Activated CD4-positive, alpha-beta T cell treated with anti-CD3 and anti-CD28 coated beads, Interleukin-2, amount 10 ng/mL, durations not matched to agents 7 days and 5 days (primary cell): ENCODE data around the gene TCTN1. TPM values are rescaled to one million over a fixed set of nuclear protein-coding genes. Genes with fewer than 3 reads are reported as not detected.
"Not testable (repeated sequence)": the region's sequence is repeated elsewhere in the genome, so short reads cannot be mapped to it uniquely, and the experiment has no call there.

ENCODE experiments used
- CTCF ChIA-PET: fragments of 350-600 bp; sonication (Branson Sonifier 250); formaldehyde crosslinking; loops from one replicate; lab custom pipeline; 2021; ENCODE audit warnings: antibody characterized with exemption; lab: Charles Lee
- POLR2A ChIA-PET: fragments of 350-600 bp; sonication (Branson Sonifier 250); formaldehyde crosslinking; loops from one replicate; lab custom pipeline; 2021; ENCODE audit warnings: antibody characterized with exemption; lab: Charles Lee
- DNase-seq: peaks from one replicate; pipeline ENCODE4 v3.0.0-alpha.2; 2020
- H3K27ac Mint-ChIP-seq: one replicate; pipeline ENCODE4 v1.8.0; 2021; ENCODE audit warnings: mild to moderate bottlenecking, moderate library complexity, mixed read lengths
- H3K27me3 Mint-ChIP-seq: one replicate; pipeline ENCODE4 v1.8.0; 2021; ENCODE audit warnings: mixed read lengths
- H3K36me3 Mint-ChIP-seq: one replicate; pipeline ENCODE4 v1.8.0; 2021; ENCODE audit warnings: low read depth, mixed read lengths
- H3K4me1 Mint-ChIP-seq: one replicate; pipeline ENCODE4 v1.8.0; 2021; ENCODE audit warnings: mixed read lengths
- H3K4me3 Mint-ChIP-seq: one replicate; pipeline ENCODE4 v1.8.0; 2021; ENCODE audit warnings: mild to moderate bottlenecking, moderate library complexity, mixed read lengths
- H3K9me3 Mint-ChIP-seq: one replicate; pipeline ENCODE4 v1.8.0; 2021; ENCODE audit warnings: mixed read lengths
- total RNA-seq, 2 experiments: library from RNA; stranded (reverse); gene quantifications; one replicate each; pipeline ENCODE4 v1.2.3, GENCODE V29; 2021

The TCTN1 gene
- total RNA-seq, 2 experiments from 2014 or later = 4.3 to 5.2 TPM

DNA sequence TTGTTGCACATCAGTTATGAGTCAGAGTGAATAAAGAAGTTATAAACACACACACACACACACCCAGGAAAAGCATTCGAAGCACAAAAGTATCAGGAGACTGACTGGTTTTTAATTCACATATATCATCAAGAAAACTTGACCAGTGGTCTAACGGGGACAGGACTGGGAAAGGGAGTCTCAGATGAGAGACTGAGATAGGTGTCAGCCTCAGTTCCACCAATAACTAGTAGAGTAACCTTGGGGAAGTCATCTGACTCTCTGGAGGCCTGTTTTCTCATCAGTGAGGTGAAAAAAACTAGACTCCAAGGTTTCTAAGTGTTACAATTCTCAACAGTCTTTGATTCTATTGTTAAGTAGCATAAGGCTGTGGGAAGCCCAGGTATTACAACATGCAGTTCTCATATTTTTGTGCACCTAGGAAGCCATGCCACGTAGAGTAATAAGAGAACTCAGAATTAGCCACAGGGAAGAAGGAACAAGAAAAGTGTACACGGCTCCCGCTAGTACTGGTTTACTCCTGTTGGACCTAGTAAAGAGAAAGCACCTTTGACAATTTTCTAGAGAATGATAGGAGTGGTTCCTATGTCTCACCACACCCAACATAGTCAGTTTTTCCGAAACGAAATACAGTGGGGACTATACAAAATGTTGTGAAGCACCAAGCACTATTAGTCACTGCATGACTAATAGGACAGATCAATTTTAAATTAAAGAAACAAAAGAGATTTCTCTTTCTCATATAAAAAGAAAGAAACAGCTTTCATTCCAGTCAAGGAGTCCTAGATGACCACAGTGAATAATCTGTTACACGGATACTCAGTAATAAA, 35.9 kb upstream of the TCTN1 start:
- H3K9me3 Mint-ChIP-seq = peaks cover 2% of the 10 kb centered on the region
- POLR2A ChIA-PET = no interaction called here
- H3K4me1 Mint-ChIP-seq = peaks cover 65% of the 10 kb centered on the region
- H3K4me3 Mint-ChIP-seq = peak overlapping the region; percentile 92
- CTCF ChIA-PET = interaction anchor here (0.7 to 2.8 kb wide), 5 partner anchors 9 to 128 kb away, joined by 3 to 9 read pairs (median 3); partner anchors contain the start of genes ARPC3, FAM216A and GPN3
- no peaks in the 10 kb centered on the region for H3K27me3 Mint-ChIP-seq
- peaks cover 36% of the 10 kb centered on the region for H3K36me3 Mint-ChIP-seq
- DNase-seq = peak; percentile 55
- peak overlapping the region; percentile 94 for H3K27ac Mint-ChIP-seq

DNA sequence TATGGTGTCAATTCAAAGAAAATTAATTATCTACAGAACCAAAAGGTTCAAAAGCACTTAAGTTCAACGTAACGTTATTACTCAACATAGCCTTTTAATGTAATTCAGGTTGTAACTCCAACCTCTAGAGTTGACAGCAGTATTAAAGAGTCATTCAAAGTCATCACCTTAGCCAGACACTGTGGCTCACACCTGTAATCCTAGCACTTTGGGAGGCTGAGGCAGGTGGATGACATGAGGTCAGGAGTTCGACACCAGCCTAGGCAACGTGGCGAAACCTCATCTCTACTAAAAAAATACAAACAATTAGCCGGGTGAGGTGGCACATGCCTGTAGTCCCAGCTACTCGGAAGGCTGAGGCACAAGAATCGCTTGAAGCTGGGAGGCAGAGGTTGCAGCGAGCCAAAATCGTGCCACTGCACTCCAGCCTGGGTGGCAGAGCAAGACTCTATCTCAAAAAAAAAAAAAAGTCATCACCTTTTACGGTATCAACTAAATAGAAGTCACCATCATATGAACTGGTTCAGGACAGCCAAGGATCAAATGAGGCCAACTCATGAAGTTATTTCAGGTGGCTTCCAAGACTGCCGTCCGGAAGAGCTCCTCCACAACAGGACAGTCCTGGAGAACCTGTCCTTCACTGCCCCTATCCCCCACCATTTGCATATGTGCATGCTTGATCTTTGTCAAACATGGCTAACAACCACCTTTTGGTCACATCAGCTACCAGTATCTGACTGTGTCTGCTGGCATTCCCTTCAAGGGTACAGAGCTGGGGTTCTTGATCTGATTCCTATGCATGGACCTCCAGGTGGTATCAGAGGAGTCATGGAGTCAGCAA, 35.0 kb upstream of the TCTN1 start:
- Mint-ChIP-seq H3K9me3 (no peaks in the 10 kb centered on the region), H3K4me1 (peaks cover 72% of the 10 kb centered on the region), H3K4me3 (peak overlapping the region; percentile 92), H3K36me3 (peaks cover 32% of the 10 kb centered on the region), H3K27ac (peak overlapping the region; percentile 94), H3K27me3 (no peaks in the 10 kb centered on the region)
- DNase-seq = no peak
- ChIA-PET CTCF (interaction anchor here (0.6 to 2.8 kb wide), 7 partner anchors 10 to 129 kb away, joined by 3 to 9 read pairs (median 3); partner anchors contain the start of genes ARPC3, FAM216A and GPN3), POLR2A (no interaction called here)

DNA sequence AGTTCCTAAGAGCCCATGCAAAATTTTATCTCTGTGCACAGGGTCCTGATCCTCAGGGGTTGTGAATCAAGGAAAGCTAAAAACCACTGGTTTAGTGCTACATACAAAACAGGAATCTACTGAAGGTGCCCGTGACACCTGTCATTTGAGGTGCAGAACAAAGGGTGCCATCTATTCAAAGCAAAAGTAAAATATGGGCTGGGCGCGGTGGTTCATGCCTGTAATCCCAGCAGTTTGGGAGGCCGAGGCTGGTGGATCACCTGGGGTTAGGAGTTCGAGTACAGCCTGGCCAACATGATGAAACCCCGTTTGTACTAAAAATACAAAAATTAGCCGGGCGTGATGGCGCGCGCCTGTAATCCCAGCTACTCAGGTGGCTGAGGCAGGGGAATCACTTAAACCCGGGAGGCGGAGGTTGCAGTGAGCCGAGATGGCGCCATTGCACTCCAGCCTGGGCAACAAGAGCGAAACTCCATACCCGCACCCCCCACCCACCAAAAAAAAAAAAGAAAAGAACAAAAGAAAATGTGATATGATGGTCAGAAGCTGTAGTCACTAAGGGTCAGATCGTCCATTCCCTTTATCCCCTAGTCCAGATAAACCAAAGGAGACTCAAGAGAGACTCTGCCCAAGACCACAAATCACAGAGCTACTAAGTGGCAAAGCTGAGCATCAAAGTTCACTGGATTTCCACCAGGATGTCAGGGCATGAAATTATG, 34.2 kb upstream of the TCTN1 start:
- no peaks in the 10 kb centered on the region for H3K27me3 Mint-ChIP-seq
- DNase-seq = peak; percentile 22
- peaks cover 32% of the 10 kb centered on the region for H3K36me3 Mint-ChIP-seq
- H3K4me1 Mint-ChIP-seq = peaks cover 80% of the 10 kb centered on the region
- ChIA-PET POLR2A (interaction anchor here (0.6 kb wide), 1 partner anchor 130 kb away, joined by 3 read pairs; the partner anchor contains the start of gene ARPC3), CTCF (interaction anchor here (0.6 to 2.8 kb wide), 10 partner anchors 11 to 129 kb away, joined by 3 to 9 read pairs (median 3); partner anchors contain the start of genes ARPC3, FAM216A and GPN3)
- H3K27ac Mint-ChIP-seq = peak overlapping the region; percentile 94
- no peaks in the 10 kb centered on the region for H3K9me3 Mint-ChIP-seq
- H3K4me3 Mint-ChIP-seq = peak overlapping the region; percentile 92

DNA sequence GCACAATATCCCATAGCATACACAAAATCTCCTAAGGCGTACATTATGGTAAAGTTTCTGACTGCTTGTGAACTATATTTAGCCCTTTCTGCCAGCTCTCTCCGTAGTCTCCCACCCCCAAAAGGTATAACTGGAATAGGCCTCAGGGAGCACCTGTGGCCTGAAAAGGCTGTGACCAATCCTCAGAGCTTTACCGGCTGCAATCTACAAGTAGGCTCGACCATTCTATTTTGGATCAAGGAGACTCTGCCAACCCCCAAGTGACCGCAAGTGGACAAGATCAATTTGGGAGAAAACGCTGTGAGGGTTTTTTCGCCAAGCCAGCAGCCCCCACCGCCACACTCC, 32.0 kb upstream of the TCTN1 start:
- POLR2A ChIA-PET = no interaction called here
- Mint-ChIP-seq H3K27ac (peak overlapping the region; percentile 91), H3K36me3 (peaks cover 27% of the 10 kb centered on the region), H3K4me1 (peaks cover 75% of the 10 kb centered on the region), H3K27me3 (no peaks in the 10 kb centered on the region), H3K9me3 (no peaks in the 10 kb centered on the region), H3K4me3 (peak overlapping the region; percentile 92)
- no peak for DNase-seq
- CTCF ChIA-PET = interaction anchor here (2.0 kb wide), 1 partner anchor 14 kb away, joined by 7 read pairs; no protein-coding TSS in a partner anchor

DNA sequence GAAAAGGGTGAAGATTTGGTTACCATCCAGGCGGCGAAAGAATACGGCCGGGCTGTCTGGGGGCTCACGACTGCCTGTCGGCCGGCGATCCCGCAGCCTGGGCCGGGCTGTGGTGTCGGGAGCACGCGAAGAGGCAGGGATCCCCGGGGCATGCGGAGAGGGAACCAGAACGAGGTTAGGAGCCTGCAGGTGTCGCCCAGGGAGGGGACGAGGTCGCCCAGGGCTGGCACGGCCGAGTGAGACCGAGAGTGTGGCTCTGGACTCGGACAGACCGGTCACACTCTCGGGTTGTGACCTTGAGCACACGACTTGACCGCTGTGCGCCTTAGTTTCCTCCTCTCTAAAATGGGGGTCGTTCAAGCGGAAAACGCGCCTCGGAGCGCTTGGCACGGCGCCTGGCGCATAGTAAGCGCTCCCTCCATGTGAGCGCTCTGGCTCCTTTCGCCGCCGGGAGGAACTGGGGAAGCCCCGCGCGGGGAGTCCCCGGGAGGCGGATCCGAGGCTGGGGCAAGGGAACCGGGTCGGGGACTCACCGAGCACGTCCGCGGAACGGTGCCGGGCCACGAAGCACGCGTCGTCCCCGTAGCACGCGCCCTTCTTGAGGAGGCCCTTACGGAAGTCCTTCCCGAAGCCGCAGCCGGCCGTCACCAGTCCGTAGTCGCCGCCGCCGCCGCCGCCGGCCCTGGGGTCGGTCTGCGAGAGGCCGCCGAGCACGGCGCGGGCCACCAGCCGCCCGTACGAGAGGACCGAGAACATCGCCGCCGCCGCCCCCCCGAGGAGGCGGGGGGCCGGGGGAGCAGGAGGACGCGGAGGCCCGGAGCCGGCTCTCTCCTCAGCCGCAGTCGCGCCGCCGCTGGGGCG, 31.4 kb upstream of the TCTN1 start:
- Mint-ChIP-seq H3K9me3 (no peaks in the 10 kb centered on the region), H3K4me1 (peaks cover 71% of the 10 kb centered on the region), H3K36me3 (peaks cover 25% of the 10 kb centered on the region), H3K27me3 (no peaks in the 10 kb centered on the region), H3K27ac (peak overlapping the region; percentile 91), H3K4me3 (peak overlapping the region; percentile 92)
- ChIA-PET POLR2A (no interaction called here), CTCF (no interaction called here)
- DNase-seq = peak; percentile 70

DNA sequence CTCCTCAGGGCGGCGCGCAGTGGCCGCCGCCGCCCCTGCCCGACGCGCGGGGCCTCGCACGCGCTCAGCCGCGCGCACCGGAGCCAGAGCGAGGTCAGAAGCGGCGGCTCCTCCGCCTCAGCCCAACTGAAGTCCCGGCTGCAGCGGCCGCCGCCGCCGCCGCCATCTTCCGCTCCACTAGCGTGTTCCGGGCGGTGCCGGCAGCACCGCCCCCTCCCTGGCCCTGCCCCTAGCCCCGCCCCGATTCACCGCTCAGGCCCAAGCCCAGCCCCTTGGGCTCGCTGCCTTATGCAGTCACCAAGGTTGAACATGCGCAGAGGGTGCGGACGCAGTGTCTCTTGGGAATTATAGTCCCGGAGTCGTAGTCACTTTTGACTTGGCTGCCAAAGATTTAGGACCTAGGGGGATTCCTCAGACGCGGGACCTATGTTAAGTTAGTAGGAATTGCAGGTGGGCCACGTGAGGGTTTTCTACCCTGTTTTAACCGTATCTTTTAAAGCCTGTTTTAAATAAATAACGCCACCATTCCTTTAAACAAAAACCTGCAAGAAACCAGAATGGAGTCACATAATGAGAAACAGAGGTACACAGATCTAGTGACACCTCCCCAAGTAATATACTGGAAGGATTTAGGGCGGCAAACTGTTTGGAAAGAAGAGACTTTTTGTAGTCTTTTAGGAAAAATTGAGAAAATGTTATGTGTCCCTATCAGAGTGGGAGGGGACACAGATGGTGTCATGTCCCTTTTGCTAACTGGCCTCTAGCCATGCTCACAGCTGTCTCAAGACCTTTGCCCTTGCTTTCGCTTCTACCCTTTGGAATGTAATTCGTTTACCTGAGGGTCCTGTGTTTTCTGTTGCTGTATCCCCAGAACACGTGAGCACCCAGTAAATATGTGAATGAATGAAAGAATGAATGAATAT, 30.5 kb upstream of the TCTN1 start, which contains the start of gene PPTC7:
PPTC7 (minus strand) TSS at position 182 of the 923 bp plus-strand sequence. CDS start 287 bp downstream, outside the sequence.
- ChIA-PET CTCF (interaction anchor here (2.3 kb wide), 1 partner anchor 115 kb away, joined by 8 read pairs; the partner anchor contains the start of genes FAM216A and GPN3), POLR2A (no interaction called here)
- Mint-ChIP-seq H3K9me3 (no peaks in the 10 kb centered on the region), H3K27me3 (no peaks in the 10 kb centered on the region), H3K4me1 (peaks cover 62% of the 10 kb centered on the region), H3K36me3 (peaks cover 22% of the 10 kb centered on the region), H3K27ac (peak within 1 kb of the TSS; percentile 94), H3K4me3 (peak within 1 kb of the TSS; percentile 92)
- DNase-seq = peak; percentile 98

DNA sequence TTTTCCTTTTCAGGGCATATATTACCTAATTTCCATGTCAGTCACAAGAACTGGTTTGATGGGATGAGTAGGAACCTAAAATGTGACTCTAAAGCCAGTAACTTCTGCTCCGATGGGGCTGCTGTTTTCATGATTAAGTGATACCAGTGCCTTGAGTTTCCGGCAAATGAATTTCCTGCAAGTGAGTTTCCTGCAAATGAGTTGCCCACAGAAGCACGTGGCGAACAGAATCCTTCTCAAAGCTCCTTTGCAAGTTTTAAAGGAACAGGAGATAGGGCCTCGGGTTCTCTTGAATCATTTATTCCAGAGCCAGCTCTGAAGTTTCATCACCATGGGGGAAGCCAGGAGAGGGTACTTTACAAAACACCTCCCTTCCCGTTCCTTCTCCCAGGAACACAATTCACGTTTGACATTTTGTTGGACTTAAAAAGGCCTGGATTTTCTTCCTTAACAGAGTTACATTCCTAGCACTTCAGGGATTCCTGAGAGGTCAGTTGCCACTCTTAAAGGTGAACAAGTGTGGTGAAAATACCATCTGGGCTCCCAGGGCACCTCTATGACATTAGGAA, 28.6 kb upstream of the TCTN1 start:
- Mint-ChIP-seq H3K27me3 (no peaks in the 10 kb centered on the region), H3K36me3 (peaks cover 11% of the 10 kb centered on the region), H3K27ac (peak overlapping the region; percentile 94), H3K4me3 (peak overlapping the region; percentile 46), H3K9me3 (no peaks in the 10 kb centered on the region), H3K4me1 (peaks cover 50% of the 10 kb centered on the region)
- DNase-seq = peak; percentile 61
- CTCF ChIA-PET = interaction anchor here (1.3 to 2.3 kb wide), 5 partner anchors 9 to 154 kb away, joined by 3 to 15 read pairs (median 8); partner anchors contain the start of genes FAM216A and GPN3
- POLR2A ChIA-PET = interaction anchor here (0.6 kb wide), 2 partner anchors 10 to 63 kb away, joined by 3 to 4 read pairs; no protein-coding TSS in a partner anchor

DNA sequence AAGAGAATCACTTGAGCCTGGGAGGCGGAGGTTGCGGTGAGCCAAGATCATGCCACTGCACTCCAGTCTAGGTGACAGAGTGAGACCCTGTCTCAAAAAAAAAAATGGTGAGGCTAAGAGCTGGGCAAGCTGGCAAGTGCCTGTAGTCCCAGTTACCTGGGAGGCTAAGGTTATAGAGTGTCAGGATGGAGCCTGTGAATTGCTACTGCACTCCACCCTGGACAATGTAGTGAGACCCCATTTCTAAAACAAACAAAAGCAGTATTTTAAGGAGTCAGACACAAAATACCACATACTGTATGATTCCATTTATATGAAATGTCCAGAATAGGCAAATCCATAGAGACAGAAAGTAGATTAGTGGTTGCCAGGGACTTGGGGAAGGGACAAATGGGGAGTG, 26.8 kb upstream of the TCTN1 start:
- H3K36me3 Mint-ChIP-seq, DNase-seq, H3K4me3 Mint-ChIP-seq, H3K9me3 Mint-ChIP-seq, H3K27ac Mint-ChIP-seq, H3K27me3 Mint-ChIP-seq, POLR2A ChIA-PET: not testable (repeated sequence)
- H3K4me1 Mint-ChIP-seq = peaks cover 54% of the 10 kb centered on the region
- CTCF ChIA-PET = interaction anchor here (0.6 to 2.3 kb wide), 3 partner anchors 16 to 156 kb away, joined by 3 to 15 read pairs (median 6); partner anchors contain the start of gene ARPC3

DNA sequence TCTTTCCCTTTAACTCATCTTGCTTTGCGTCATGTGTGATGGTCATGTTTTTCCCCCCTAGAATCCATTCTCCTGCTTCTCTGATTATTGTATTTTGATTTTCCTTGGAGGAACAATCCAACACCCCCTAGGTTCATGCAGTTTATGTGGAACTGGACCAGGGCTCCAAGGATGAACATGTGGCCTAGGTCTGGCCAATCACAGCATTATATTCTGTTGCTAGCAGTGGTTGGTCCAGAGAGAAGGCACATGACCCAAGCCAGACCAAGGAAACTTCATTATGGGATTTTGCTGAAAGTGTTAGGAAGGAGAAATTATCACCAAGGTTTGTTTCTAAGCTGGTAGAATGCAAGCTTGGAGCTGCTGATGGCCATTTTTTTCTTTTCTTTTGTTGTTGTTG, 23.9 kb upstream of the TCTN1 start:
- no peaks in the 10 kb centered on the region for H3K27me3 Mint-ChIP-seq
- H3K4me1 Mint-ChIP-seq = peaks cover 36% of the 10 kb centered on the region
- ChIA-PET CTCF (interaction anchor here (0.6 to 2.0 kb wide), 7 partner anchors 8 to 311 kb away, joined by 3 to 11 read pairs (median 6); partner anchors contain the start of gene ARPC3), POLR2A (interaction anchor here (0.6 kb wide), 1 partner anchor 26 kb away, joined by 10 read pairs; no protein-coding TSS in a partner anchor)
- peak overlapping the region; percentile 94 for H3K27ac Mint-ChIP-seq
- no peak for DNase-seq
- H3K9me3 Mint-ChIP-seq = no peaks in the 10 kb centered on the region
- H3K36me3 Mint-ChIP-seq = no peaks in the 10 kb centered on the region
- no peak overlapping the region for H3K4me3 Mint-ChIP-seq

DNA sequence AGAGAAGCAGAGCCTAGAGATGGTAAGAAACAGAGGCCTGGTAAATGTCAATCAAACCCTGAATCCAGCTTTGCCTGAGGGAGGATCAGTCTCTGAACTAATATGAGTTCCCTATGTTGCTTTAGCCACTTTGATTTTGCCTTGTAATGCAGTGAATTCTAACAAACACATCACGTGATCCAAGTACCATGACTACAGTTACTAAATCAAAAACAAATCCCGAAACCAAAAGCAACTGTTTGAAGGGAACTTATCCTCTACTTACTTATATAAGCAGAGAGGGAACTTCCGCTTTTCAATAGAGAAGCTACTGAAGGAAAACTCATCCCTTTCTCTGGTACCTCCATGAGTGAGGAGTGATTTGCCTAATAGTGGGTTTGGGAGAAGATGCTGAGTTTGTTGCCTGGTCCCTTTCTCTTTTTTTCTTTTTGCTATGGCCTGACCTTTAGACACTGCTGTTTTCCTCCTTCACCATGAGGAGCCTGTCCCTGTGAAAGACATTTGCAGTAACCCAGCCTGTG, 23.1 kb upstream of the TCTN1 start:
- ChIA-PET CTCF (interaction anchor here (0.6 to 2.0 kb wide), 9 partner anchors 7 to 312 kb away, joined by 3 to 11 read pairs (median 5); partner anchors contain the start of gene ARPC3), POLR2A (interaction anchor here (0.6 to 1.0 kb wide), 2 partner anchors 15 to 38 kb away, joined by 3 to 8 read pairs; no protein-coding TSS in a partner anchor)
- Mint-ChIP-seq H3K9me3 (no peaks in the 10 kb centered on the region), H3K27me3 (no peaks in the 10 kb centered on the region), H3K4me3 (peak overlapping the region; percentile 41), H3K27ac (peak overlapping the region; percentile 94), H3K4me1 (peaks cover 28% of the 10 kb centered on the region), H3K36me3 (no peaks in the 10 kb centered on the region)
- DNase-seq = peak; percentile 47
